ENCODE results near the gene MOB2. TPM values are rescaled to one million over a fixed set of nuclear protein-coding genes. Genes with fewer than 3 reads are reported as not detected.

Gene MOB2
- total and polyA plus RNA-seq, 4 donors: 31.6 to 45.2 (median 36.4) TPM

GRCh38 chr11:1454576-1454975 is 32.0 kb downstream of the MOB2 start:
- H3K36me3 ChIP-seq (ENCODE audit: control insufficient read depth in 4 of 4, insufficient read depth in 4 of 4, low read length in 4 of 4): no peaks in the 10 kb centered on the region
- H3K9me3 ChIP-seq (ENCODE audit: control insufficient read depth in 4 of 4, insufficient read depth in 3 of 4, low read length in 3 of 4): peaks cover 0 to 3% (median 0%) of the 10 kb centered on the region in 4 donors
- DNase-seq (no peak), ATAC-seq (ENCODE audit: insufficient read depth, low FRiP score) (no peak)
- no peak overlapping the region for H3K4me3 ChIP-seq
- H3K27ac ChIP-seq (ENCODE audit: low read depth in 1 of 2, low read length in 1 of 2): no peak overlapping the region
- no peak for TF ChIP-seq CTCF (IDR thresholded peaks at IDR 0.05; ENCODE audit: control extremely low read depth, extremely low read depth)
- peaks cover 0 to 8% (median 0%) of the 10 kb centered on the region in 3 donors for H3K27me3 ChIP-seq (ENCODE audit: control insufficient read depth in 3 of 3, insufficient read depth in 3 of 3, low read length in 2 of 3)
- peaks cover 0 to 17% (median 5%) of the 10 kb centered on the region in 5 donors for H3K4me1 ChIP-seq (ENCODE audit: control insufficient read depth in 5 of 5, insufficient read depth in 5 of 5, low read length in 5 of 5)
- H3K9ac ChIP-seq (ENCODE audit: insufficient read depth in 1 of 2, low read length in 2 of 2): no peak overlapping the region
- 74 to 75% methylated on average over 21 of the region's 21 CpGs for WGBS, 2 donors

GRCh38 chr11:1453611-1454034 is 33.0 kb downstream of the MOB2 start:
- no peak for TF ChIP-seq CTCF (IDR thresholded peaks at IDR 0.05; ENCODE audit: control extremely low read depth, extremely low read depth)
- H3K9me3 ChIP-seq (ENCODE audit: control insufficient read depth in 4 of 4, insufficient read depth in 3 of 4, low read length in 3 of 4): peaks cover 0 to 3% (median 0%) of the 10 kb centered on the region in 4 donors
- WGBS, 2 donors: 20 to 23% methylated on average over 17 of the region's 17 CpGs
- DNase-seq (peak in 2 of 3 donors; percentile 44 to 71), ATAC-seq (ENCODE audit: insufficient read depth, low FRiP score) (no peak)
- H3K4me3 ChIP-seq: no peak overlapping the region
- peaks cover 0 to 8% (median 3%) of the 10 kb centered on the region in 5 donors for H3K4me1 ChIP-seq (ENCODE audit: control insufficient read depth in 5 of 5, insufficient read depth in 5 of 5, low read length in 5 of 5)
- H3K36me3 ChIP-seq (ENCODE audit: control insufficient read depth in 4 of 4, insufficient read depth in 4 of 4, low read length in 4 of 4): no peaks in the 10 kb centered on the region
- H3K27me3 ChIP-seq (ENCODE audit: control insufficient read depth in 3 of 3, insufficient read depth in 3 of 3, low read length in 2 of 3): peaks cover 0 to 11% (median 0%) of the 10 kb centered on the region in 3 donors
- no peak overlapping the region for H3K27ac ChIP-seq (ENCODE audit: low read depth in 1 of 2, low read length in 1 of 2)
- H3K9ac ChIP-seq (ENCODE audit: insufficient read depth in 1 of 2, low read length in 2 of 2): no peak overlapping the region

GRCh38 chr11:1452744-1453143 is 33.8 kb downstream of the MOB2 start:
- Histone ChIP-seq H3K4me1 (ENCODE audit: control insufficient read depth in 5 of 5, insufficient read depth in 5 of 5, low read length in 5 of 5) (peaks cover 0 to 4% (median 0%) of the 10 kb centered on the region in 5 donors), H3K27me3 (ENCODE audit: control insufficient read depth in 3 of 3, insufficient read depth in 3 of 3, low read length in 2 of 3) (peaks cover 0 to 11% (median 0%) of the 10 kb centered on the region in 3 donors), H3K4me3 (no peak overlapping the region), H3K9ac (ENCODE audit: insufficient read depth in 1 of 2, low read length in 2 of 2) (no peak overlapping the region), H3K27ac (ENCODE audit: low read depth in 1 of 2, low read length in 1 of 2) (no peak overlapping the region), H3K36me3 (ENCODE audit: control insufficient read depth in 4 of 4, insufficient read depth in 4 of 4, low read length in 4 of 4) (no peaks in the 10 kb centered on the region), H3K9me3 (ENCODE audit: control insufficient read depth in 4 of 4, insufficient read depth in 3 of 4, low read length in 3 of 4) (peaks cover 0 to under 1% (median 0%) of the 10 kb centered on the region in 4 donors)
- TF ChIP-seq CTCF (IDR thresholded peaks at IDR 0.05; ENCODE audit: control extremely low read depth, extremely low read depth): no peak
- ATAC-seq (ENCODE audit: insufficient read depth, low FRiP score) (no peak), DNase-seq (no peak)
- 55 to 83% methylated on average over 13 of the region's 13 CpGs for WGBS, 2 donors
